ENCODE measurements around the gene ADORA1.

DNA sequence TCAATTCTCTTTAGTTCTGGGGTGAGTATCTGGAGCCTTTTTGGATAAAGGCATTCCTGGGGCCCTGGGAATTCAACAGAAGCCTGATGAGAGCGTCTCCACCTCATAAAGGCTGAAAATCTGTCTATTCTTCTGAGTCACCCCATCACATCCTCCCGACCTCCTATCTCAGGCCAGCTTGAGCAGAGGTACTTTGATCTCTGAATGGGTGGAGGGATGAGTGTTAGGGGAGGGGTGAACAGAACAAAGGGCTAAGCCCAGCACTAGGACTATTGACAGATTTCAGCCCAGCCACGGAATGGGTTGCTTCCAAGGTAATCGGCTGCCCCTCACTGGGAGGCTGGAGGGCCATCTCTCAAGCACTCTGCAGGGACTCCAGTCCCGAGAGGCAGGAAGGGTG lies 50.6 kb downstream of the ADORA1 start:
- TF ChIP-seq CTCF (conservative IDR thresholded peaks at IDR 0.05): no peak
- no peak for TF ChIP-seq ZFX (IDR thresholded peaks at IDR 0.05)
